ENCODE measurements around the gene SLC9A9.

GRCh38 chr3:143337387-143337786 lies 510.9 kb downstream of the SLC9A9 start:
- TF ChIP-seq CTCF (conservative IDR thresholded peaks at IDR 0.05 in 1 of 2, IDR thresholded peaks at IDR 0.05 in 1 of 2; ENCODE audit: low read depth in 1 of 2, low read length in 2 of 2) (no peak), EZH2 (IDR thresholded peaks at IDR 0.05; ENCODE audit: low read length, missing control alignments) (no peak)

Measured in fibroblast of lung (primary cell).